ENCODE measurements around the gene HOXB9.

GRCh38 chr17:48655913-48656312 lies 29.8 kb upstream of the HOXB9 start:
- TF ChIP-seq CREB5 (CRISPR knock-in tag; IDR thresholded peaks at IDR 0.05; ENCODE audit: low read depth) (no peak), ZFP30 (CRISPR knock-in tag; IDR thresholded peaks at IDR 0.05) (no peak), RARB (CRISPR knock-in tag; IDR thresholded peaks at IDR 0.05) (no peak), ZNF565 (CRISPR knock-in tag; conservative IDR thresholded peaks at IDR 0.05; ENCODE audit: low read depth) (no peak), TCF4 (CRISPR knock-in tag; IDR thresholded peaks at IDR 0.05; ENCODE audit: borderline replicate concordance) (no peak), CSDC2 (CRISPR knock-in tag; IDR thresholded peaks at IDR 0.05) (no peak), ZFP3 (CRISPR knock-in tag; IDR thresholded peaks at IDR 0.05) (no peak), ISL1 (CRISPR knock-in tag; IDR thresholded peaks at IDR 0.05) (no peak), CSRNP3 (CRISPR knock-in tag; IDR thresholded peaks at IDR 0.05) (no peak), SNAI2 (CRISPR knock-in tag; IDR thresholded peaks at IDR 0.05) (no peak), PATZ1 (CRISPR knock-in tag; IDR thresholded peaks at IDR 0.05; ENCODE audit: borderline replicate concordance) (no peak), PPARA (CRISPR knock-in tag; IDR thresholded peaks at IDR 0.05; ENCODE audit: borderline replicate concordance) (no peak), ZC3H10 (CRISPR knock-in tag; IDR thresholded peaks at IDR 0.05) (no peak), TOX (CRISPR knock-in tag; IDR thresholded peaks at IDR 0.05; ENCODE audit: borderline replicate concordance) (no peak)

Data from SK-N-SH treated with all-trans-retinoic acid at 6 μM for 48 hours (cell line).